T-helper 1 cell (primary cell): ENCODE data around the gene MLLT11.
"Not testable (repeated sequence)": the region's sequence is repeated elsewhere in the genome, so short reads cannot be mapped to it uniquely, and the experiment has no call there.

ENCODE experiments used
- DNase-seq, 5 donors: peaks; one replicate each; pipeline ENCODE4 v3.0.0-alpha.2; 2012 to 2020

The MLLT11 gene

DNA sequence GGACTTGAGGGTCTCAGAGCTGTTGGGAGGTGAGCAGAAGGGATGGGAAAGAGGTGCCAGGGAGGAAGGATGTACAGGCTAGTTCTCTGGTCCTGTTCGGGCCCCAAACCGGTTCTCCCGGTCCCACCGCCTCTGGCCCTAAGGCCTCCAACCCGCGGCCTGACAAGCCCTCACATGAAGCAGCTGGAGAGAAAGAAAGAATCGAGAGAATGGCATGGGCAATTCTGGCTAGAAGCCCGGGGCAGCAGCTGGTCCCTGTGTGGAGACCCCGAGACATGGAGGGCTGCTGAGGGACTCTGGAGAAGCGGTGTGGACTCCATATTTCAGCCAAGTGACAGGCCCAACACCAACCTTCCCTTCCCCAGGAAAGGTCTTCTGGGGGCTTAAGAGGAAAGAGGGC lies 1.5 kb upstream of the MLLT11 start:
- DNase-seq = no peak

DNA sequence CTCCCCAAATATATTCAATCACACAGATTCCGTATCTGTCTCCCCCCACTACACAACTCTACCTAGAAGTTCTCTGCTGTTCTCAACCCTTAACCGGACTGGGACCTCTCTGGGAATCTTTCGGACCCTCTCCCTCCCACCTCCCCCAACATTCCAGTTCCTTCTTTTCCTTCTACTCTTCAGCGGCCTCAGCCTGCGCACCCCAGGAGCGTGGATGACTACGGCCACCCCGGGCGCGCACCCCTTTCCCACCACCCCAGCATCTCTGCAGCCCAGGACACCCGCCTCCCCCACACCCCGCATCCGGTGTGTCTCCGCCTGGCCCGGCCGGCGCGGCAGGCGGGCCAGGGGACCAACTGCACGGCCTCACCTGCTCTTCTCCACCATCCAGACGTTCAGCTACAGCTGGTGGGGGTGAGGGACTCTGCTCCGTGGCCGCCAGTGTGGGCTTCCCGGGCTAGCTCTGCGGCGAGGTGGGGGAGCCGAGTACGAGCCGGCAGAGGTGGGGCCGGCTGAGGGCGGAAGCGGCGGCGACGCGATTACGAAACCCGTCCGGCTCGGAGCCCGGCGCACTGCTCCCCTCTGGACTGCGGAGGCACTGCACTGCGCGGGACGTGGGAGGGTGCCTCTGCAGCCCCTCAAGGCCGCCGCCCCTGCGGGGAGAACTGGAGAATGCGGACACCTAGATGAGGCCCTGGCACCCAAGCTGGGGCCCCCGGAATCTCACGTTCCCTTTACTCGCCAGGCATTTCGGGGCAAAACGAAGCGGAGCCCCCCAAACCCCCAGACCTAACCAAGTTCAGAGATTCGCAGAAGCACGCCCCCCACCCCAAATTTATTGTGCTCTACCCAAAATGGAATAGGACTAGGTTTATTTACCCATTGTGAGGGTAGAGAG lies 839 bp upstream of the MLLT11 start, which contains the start of gene CDC42SE1:
Gene CDC42SE1 (minus strand): TSS at position 514 of the 898 bp plus-strand sequence. CDS start 3,892 bp downstream, outside the sequence.
- peak; percentile 69 to 92 (median 78) for DNase-seq

DNA sequence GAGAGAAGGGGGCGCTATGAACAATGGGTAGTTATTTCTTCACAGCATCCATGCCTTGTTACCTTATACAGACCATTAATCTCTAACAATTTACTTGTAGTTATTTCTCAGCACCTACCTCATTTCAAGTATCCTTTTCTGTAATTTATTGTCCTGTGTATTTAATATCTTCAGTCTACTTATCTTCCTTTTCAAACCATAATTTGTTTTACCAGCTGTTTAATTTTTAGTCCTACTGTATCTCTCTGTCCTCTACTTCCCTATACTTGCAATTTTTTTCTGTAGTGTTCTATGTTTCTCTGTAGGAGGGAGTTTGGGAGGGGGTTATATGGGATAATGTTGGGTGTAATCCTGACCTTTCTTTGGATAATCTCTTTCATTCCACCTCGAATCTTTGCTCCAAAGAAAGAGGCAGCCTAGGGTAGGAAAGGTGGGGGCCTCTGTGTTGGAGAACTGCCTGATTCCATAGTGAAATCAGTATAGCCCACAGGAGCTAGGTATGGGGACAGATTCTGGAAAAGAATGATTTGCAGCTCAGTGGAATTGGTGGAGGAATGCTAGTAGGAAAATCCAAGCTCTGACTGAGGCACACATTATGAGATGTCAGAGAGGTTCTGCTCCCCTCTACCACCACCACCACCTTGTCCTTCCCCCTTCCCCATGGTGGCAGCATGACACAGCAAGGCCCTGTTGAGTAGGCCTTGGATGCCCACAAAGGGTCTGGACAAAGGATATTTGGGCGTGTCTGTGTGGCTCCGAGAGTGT lies 642 bp downstream of the MLLT11 start:
- DNase-seq = no peak

DNA sequence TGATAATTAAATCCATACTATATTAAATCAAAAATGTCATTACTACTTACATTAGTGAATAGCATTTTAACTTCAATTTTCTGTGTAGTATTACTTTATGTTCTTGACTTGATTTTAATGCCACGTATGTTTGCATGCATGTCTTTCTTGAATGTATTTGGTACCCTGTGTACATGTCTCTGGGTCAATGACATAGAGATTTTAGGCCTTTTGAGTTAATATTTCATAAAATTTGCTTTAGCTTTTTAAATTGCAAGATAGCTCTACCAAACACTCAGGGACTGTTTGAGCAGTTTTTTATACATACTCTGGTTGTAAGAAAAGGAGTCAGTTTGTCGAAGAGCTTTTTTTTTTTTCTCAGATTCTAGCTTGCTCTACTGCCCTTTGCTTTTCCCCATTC lies 1.5 kb downstream of the MLLT11 start:
- DNase-seq = no peak

DNA sequence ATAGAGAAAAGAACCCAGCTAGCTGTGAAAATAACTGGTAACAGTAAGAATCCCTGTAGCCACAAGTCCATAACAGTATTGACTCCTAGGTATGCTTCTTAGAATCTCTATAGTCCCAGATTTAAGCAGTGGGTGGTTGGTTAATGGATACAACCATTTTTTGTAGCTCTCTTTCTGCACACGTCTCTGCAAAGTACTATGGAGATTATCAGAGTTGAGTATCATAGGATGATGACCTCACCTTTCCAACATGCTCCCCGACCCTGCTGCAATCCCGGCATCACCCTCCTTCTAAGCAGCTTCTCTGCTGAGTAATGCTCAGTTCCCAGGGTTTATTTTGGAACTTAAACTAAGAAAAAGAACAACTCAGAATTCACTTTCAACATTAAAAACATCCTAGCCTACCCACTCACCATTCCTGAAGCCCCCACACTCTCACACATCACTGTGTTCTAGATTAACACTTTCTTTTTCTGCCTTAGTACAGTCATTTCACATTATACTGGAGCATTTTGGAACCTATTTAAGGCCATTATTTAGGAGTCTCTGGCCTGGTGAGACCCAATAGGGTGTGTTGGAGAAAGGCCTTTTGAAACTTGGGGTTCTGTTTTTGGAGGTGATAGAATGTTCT lies 2.7 kb downstream of the MLLT11 start:
- DNase-seq = no peak

DNA sequence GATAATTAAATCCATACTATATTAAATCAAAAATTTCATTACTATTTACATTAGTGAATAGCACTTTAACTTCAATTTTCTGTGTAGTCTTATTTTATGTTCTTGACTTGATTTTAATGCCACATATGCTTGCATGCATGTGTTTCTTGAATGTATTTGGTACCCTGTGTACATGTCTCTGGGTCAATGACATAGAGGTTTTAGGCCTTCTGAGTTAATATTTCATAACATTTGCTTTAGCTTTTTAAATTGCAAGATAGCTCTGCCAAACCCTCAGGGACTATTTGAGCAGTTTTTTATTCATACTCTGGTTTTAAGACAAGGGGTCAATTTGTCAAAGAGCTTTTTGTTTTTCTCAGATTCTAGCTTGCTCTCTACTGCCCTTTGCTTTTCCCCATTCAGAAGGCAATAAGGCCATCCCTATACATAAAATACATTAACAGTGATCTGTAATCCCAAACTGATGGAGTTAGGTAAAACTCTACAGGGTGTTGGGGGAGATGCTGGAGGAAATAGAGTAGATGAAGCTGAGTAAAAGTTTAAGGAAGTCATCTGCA lies 5.0 kb downstream of the MLLT11 start:
- DNase-seq = no peak

DNA sequence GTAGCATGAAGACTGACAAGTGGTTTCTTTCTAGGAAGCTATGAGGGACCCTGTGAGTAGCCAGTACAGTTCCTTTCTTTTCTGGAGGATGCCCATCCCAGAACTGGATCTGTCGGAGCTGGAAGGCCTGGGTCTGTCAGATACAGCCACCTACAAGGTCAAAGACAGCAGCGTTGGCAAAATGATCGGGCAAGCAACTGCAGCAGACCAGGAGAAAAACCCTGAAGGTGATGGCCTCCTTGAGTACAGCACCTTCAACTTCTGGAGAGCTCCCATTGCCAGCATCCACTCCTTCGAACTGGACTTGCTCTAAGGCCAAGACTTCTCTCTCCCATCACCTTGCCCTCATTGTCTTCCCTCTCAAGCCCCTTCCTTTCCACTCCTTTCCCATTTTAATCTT lies 7.0 kb downstream of the MLLT11 start:
- DNase-seq = no peak

DNA sequence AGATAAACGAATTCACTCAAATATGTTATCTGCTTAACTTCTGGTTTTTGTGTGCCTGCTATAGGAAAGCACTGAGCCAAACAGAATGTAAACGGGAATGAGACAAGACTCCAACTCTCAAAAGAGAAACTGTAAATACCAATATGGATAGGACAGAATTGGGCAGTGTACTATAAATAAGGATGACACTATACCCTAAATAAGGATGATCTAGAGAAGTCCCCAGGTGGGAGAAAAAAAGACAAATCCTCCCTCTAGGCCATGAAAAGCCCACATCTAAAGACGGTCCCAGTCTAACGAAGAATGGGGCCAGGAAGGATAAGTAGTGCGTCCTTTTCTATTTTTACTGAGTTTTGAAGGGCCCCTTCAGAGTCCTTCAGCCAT lies 8.9 kb downstream of the MLLT11 start:
- no peak for DNase-seq

DNA sequence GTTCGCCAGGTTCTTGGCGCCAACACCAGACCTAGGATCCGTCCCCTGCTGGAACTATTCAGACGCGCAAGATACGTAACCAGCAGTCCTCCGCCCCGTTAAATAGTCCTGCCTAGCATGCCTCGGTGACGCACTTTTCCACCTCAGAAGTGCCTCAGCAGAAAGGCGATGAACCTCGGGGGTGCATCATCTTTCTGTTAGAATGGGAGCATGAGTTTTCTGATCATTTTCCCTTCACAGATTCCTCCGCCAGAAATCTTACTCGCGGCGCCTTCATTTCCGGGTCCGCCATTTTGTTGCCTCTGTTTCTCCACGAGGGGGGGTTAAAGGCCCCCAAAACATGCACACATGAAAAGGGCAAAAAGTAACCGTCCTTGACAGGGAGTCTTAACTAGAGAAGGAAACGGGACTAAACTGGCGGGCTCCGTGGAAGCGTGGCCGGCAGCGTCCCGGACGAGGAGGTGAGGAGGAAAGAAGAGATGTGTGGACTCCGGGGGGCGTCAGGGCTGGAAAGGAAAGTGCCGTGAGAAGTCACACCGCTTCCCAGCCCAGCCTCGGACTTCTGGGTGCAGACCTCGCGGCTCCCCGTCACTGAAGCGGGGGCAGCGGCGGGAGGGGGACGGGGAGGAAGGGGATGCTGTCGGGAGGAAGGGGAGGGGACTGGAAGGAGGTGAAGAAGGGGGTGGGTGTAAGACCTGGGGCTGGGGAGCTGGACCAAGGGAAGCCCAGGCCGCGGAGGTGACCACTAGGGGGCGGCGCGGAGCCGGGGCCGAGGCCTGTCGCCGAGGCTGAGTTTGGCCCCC lies 10.5 kb downstream of the MLLT11 start, which contains the start of gene GABPB2:
Gene GABPB2 (plus strand): TSS at position 288 of the 803 bp plus-strand sequence. CDS start 17,429 bp downstream, outside the sequence.
- DNase-seq = peak; percentile 61 to 91 (median 76)

DNA sequence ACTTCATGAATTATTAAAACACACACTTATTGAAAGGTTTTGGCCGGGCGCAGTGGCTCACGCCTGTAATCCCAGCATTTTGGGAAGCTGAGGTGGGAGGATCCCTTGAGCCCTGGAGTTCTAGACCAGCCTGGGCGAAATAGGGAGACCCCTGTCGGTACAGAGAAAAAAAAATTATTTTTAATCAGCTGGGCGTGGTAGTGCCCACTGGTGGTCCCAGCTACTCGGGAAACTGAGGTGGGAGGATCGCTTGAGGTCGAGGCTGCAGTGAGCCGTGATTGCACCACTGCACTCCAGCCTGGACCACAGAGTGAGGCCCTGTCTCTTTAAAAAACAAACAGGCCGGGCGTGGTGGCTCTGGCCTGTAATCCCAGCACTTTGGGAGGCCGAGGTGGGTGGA lies 12.0 kb downstream of the MLLT11 start:
- no peak for DNase-seq

DNA sequence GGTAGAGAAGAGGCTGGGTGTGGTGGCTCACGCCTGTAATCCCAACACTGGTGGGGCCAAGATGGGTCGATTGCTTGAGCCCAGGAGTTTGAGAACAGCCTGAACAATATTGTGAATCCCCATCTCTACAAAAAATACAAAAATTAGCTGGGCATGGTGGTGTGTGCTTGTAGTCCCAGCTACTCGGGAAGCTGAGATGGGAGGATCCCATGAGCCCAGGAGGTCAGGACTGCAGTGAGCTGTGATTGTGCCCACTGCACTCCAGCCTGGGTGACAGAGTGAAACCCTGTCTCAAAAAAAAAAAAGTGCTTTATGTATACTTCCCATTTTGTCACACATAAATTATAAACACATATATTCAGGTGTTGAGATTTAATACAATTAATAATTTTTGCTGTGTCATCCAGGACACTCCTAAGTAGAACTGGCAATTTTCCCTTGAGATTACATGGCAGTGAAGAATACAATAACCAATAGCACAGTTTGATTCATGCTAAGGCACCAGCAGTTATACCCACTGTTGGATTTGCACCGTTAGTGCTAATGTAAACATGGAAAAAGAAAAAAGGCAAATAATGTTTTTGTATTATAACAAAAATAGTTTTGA lies 25.9 kb downstream of the MLLT11 start:
- no peak for DNase-seq

DNA sequence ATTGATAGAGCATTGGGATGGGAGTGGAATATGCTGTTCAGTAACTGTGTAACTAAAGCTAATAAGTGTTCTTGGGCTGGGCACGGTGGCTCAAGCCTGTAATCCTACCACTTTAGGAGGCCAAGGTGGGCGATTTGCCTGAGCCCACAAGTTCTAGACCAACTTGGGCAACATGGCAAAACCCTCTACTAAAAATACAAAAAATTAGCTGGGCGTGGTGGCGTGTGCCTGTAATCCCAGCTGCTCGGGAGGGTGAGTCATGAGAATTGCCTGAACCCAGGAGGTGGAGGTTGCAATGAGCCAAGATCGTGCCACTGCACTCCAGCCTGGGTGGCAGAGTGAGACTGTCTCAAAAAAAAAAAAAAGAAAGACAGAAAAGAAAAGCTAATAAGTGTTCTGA lies 37.2 kb downstream of the MLLT11 start:
- not testable (repeated sequence) for DNase-seq

DNA sequence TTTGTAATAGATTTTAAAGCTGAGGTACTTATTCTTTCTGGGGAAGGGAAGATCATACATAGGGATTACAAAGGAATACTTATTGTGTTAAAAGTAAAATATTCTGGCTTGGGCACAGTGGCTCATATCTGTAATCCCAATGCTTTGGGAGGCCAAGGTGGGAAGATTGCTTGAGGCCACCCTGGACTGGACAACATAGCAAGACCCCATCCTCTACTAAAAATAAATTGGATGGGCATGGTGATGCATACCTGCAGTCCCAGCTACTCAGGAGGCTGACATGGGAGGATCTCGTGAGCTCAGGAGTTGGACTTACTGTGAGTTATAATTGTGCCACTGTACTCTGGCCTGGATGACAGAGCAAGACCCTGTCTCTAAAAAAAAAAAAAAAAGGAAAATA lies 37.9 kb downstream of the MLLT11 start:
- DNase-seq = no peak

DNA sequence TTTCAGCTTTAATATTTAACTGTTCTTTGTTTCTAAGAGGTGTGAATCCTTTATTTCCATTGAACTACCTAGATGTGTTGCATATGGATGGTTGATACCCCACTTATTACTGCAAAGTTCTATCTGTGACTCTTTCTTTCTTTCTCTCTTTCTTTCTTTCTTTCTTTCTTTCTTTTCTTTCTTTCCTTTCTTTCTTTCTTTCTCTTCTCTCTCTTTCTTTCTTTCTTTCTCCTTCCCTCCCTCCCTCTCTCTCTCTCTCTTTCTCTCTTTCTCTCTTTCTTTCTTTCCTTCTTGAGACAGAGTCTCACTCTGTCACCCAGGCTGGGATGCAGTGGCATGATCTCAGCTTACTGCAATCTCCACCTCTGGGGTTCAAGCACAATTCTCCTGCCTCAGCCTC lies 44.4 kb downstream of the MLLT11 start:
- no peak for DNase-seq

DNA sequence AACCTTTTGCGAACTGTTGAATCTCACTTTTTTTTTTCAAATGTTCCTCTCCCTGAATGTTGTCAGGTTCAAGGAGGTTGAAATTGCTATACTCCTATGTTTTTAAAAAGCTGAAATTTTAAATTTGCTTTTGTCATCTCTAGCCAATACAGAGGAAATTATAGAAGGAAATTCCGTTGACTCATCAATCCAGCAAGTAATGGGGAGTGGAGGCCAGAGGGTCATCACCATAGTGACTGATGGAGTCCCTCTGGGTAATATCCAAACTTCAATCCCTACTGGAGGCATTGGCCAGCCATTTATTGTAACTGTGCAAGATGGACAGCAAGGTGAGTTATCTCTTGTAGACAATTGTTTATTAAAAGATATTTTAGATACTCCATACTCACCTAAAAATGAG lies 46.7 kb downstream of the MLLT11 start:
- no peak for DNase-seq

DNA sequence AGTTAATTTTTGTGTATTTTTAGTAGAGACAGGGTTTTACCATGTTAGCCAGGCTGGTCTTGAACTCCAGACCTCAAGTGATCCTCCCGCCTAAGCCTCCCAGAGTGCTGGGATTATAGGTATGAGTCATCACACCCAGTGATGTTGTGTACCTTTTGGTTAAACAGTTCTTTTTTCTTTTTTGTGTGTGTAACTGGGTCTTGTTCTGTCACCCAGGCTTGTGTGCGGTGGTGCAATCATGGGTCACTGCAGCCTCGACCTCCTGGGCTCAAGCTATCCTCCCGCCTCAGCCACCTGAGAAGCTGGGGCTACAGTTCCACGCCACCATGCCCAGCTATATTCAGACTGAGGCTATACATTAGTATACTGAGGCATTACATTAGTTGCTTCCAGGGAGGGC lies 48.1 kb downstream of the MLLT11 start:
- DNase-seq = no peak

DNA sequence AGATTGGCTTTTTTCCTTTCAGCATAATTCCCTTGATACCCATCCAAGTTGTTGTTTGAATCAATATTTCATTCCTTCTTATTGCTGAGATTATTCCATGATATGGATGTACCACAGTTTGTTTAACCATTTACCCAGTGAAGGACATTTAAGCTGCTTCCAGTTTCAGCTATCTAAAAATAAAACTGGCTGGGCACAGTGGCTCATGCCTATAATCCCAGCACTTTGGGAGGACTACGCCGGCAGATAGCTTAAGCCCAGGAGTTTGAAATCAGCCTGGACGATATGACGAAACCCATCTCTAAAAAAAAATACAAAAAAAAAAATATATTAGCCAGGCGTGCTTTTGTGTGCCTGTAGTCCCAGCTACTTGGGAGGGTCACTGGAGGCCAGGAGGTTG lies 53.7 kb downstream of the MLLT11 start:
- no peak for DNase-seq
